Ishikawa (cell line): Measurements from ENCODE around the gene MIF.

Experiments
- CEBPB ChIP-seq: IDR thresholded peaks from 2 replicates; pipeline ENCODE4 v1.6.1; 2012
- CREB1 ChIP-seq: IDR thresholded peaks from 2 replicates; pipeline ENCODE4 v1.6.1; 2012; ENCODE audit warnings: low read depth
- EGR1 ChIP-seq: IDR thresholded peaks from 2 replicates; pipeline ENCODE4 v1.6.1; 2012
- EP300 ChIP-seq: IDR thresholded peaks from 2 replicates; pipeline ENCODE4 v1.6.1; 2012; ENCODE audit warnings: borderline replicate concordance
- FOXM1 ChIP-seq: IDR thresholded peaks from 2 replicates; pipeline ENCODE4 v1.6.1; 2012; ENCODE audit warnings: low read depth, borderline replicate concordance
- MAX ChIP-seq: IDR thresholded peaks from 2 replicates; pipeline ENCODE4 v1.6.1; 2012
- NFIC ChIP-seq: IDR thresholded peaks from 2 replicates; pipeline ENCODE4 v1.6.1; 2012
- RAD21 ChIP-seq: IDR thresholded peaks from 2 replicates; pipeline ENCODE4 v1.6.1; 2012; ENCODE audit warnings: low read depth
- REST ChIP-seq: IDR thresholded peaks from 2 replicates; pipeline ENCODE4 v1.6.1; 2012; ENCODE audit warnings: low read depth, mild to moderate bottlenecking
- TAF1 ChIP-seq: IDR thresholded peaks from 2 replicates; pipeline ENCODE4 v1.6.1; 2012; ENCODE audit warnings: low read depth, mild to moderate bottlenecking
- TCF12 ChIP-seq: IDR thresholded peaks from 2 replicates; pipeline ENCODE4 v1.6.1; 2012; ENCODE audit warnings: low read depth
- TEAD4 ChIP-seq: IDR thresholded peaks from 2 replicates; pipeline ENCODE4 v1.6.1; 2012
- USF1 ChIP-seq: IDR thresholded peaks from 2 replicates; pipeline ENCODE4 v1.6.1; 2012
- YY1 ChIP-seq: IDR thresholded peaks from 2 replicates; pipeline ENCODE4 v1.6.1; 2012; ENCODE audit warnings: low read depth
- ZBTB7A ChIP-seq: IDR thresholded peaks from 2 replicates; pipeline ENCODE4 v1.6.1; 2012; ENCODE audit warnings: low read depth

Gene MIF

GRCh38 chr22:23908587-23909205 lies 14.5 kb downstream of the MIF start:
- no peak for TF ChIP-seq EP300
- TF ChIP-seq NFIC = no peak

- TF ChIP-seq RAD21 (no peak), REST (no peak), TCF12 (no peak), USF1 (no peak), EGR1 (no peak), CREB1 (no peak), FOXM1 (no peak), ZBTB7A (no peak), TAF1 (no peak), MAX (no peak), YY1 (no peak), NFIC (no peak)
These were observed 15.2 kb downstream of the MIF start for GRCh38 chr22:23909296-23909898.

- TF ChIP-seq REST (no peak), CREB1 (no peak), TCF12 (no peak), USF1 (no peak), ZBTB7A (no peak), TAF1 (no peak), CEBPB (no peak), EGR1 (no peak), TEAD4 (no peak), RAD21 (no peak), MAX (no peak), FOXM1 (no peak), EP300 (no peak)
These were observed 16.5 kb downstream of the MIF start for GRCh38 chr22:23910496-23911190.

- no peak for TF ChIP-seq EGR1
- TF ChIP-seq USF1 = no peak
- TF ChIP-seq EP300 = no peak
- no peak for TF ChIP-seq YY1
- no peak for TF ChIP-seq CREB1
- no peak for TF ChIP-seq RAD21
- no peak for TF ChIP-seq CEBPB
- TF ChIP-seq TCF12 = no peak
- TF ChIP-seq REST = no peak
- TF ChIP-seq ZBTB7A = no peak
These were observed 17.3 kb downstream of the MIF start for GRCh38 chr22:23911318-23911980.
